Measurements from ENCODE around the gene ELK1. TPM values are rescaled to one million over a fixed set of nuclear protein-coding genes. Genes with fewer than 3 reads are reported as not detected.

Gene ELK1
- total and polyA plus RNA-seq, 2 donors from 2014 or later = 10.5 to 26.9 TPM

- Histone ChIP-seq H3K27me3 (ENCODE audit: control insufficient read depth, insufficient read depth, low read length) (no peaks in the 10 kb centered on the region), H3K9ac (ENCODE audit: low read length in 3 of 3) (no peak overlapping the region), H3K27ac (ENCODE audit: low read depth in 2 of 2, low read length in 2 of 2) (no peak overlapping the region), H3K4me3 (ENCODE audit: low read length in 3 of 3) (no peak overlapping the region), H3K36me3 (ENCODE audit: control insufficient read depth in 2 of 3, insufficient read depth in 3 of 3, low read length in 3 of 3) (no peaks in the 10 kb centered on the region), H3K4me1 (ENCODE audit: control insufficient read depth in 2 of 3, insufficient read depth in 2 of 3, low read depth in 1 of 3, low read length in 3 of 3) (no peaks in the 10 kb centered on the region), H3K9me3 (ENCODE audit: control insufficient read depth in 2 of 3, insufficient read depth in 1 of 3, low read length in 3 of 3) (no peaks in the 10 kb centered on the region)
- DNase-seq (no peak), FAIRE-seq (no peak)
- TF ChIP-seq, protein P1, sequence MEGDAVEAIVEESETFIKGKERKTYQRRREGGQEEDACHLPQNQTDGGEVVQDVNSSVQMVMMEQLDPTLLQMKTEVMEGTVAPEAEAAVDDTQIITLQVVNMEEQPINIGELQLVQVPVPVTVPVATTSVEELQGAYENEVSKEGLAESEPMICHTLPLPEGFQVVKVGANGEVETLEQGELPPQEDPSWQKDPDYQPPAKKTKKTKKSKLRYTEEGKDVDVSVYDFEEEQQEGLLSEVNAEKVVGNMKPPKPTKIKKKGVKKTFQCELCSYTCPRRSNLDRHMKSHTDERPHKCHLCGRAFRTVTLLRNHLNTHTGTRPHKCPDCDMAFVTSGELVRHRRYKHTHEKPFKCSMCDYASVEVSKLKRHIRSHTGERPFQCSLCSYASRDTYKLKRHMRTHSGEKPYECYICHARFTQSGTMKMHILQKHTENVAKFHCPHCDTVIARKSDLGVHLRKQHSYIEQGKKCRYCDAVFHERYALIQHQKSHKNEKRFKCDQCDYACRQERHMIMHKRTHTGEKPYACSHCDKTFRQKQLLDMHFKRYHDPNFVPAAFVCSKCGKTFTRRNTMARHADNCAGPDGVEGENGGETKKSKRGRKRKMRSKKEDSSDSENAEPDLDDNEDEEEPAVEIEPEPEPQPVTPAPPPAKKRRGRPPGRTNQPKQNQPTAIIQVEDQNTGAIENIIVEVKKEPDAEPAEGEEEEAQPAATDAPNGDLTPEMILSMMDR (IDR thresholded peaks at IDR 0.05; ENCODE audit: borderline replicate concordance, extremely low read depth, insufficient read depth) = no peak
- intact Hi-C loops (cut with DNase I) = no loop called here
Measured at GRCh38 chrX:47587906-47588735, 62.2 kb downstream of the ELK1 start.

GRCh38 chrX:47587091-47587891, 63.1 kb downstream of the ELK1 start:
- no peaks in the 10 kb centered on the region for H3K36me3 ChIP-seq (ENCODE audit: control insufficient read depth in 2 of 3, insufficient read depth in 3 of 3, low read length in 3 of 3)
- H3K27me3 ChIP-seq (ENCODE audit: control insufficient read depth, insufficient read depth, low read length) = no peaks in the 10 kb centered on the region
- FAIRE-seq = no peak
- intact Hi-C loops (cut with DNase I) = no loop called here
- H3K4me3 ChIP-seq (ENCODE audit: low read length in 3 of 3) = no peak overlapping the region
- no peaks in the 10 kb centered on the region for H3K4me1 ChIP-seq (ENCODE audit: control insufficient read depth in 2 of 3, insufficient read depth in 2 of 3, low read depth in 1 of 3, low read length in 3 of 3)
- H3K9me3 ChIP-seq (ENCODE audit: control insufficient read depth in 2 of 3, insufficient read depth in 1 of 3, low read length in 3 of 3) = no peaks in the 10 kb centered on the region
- DNase-seq = no peak
- no peak overlapping the region for H3K9ac ChIP-seq (ENCODE audit: low read length in 3 of 3)
- TF ChIP-seq, protein P1 (IDR thresholded peaks at IDR 0.05; ENCODE audit: borderline replicate concordance, extremely low read depth, insufficient read depth) = no peak
- no peak overlapping the region for H3K27ac ChIP-seq (ENCODE audit: low read depth in 2 of 2, low read length in 2 of 2)

DNA sequence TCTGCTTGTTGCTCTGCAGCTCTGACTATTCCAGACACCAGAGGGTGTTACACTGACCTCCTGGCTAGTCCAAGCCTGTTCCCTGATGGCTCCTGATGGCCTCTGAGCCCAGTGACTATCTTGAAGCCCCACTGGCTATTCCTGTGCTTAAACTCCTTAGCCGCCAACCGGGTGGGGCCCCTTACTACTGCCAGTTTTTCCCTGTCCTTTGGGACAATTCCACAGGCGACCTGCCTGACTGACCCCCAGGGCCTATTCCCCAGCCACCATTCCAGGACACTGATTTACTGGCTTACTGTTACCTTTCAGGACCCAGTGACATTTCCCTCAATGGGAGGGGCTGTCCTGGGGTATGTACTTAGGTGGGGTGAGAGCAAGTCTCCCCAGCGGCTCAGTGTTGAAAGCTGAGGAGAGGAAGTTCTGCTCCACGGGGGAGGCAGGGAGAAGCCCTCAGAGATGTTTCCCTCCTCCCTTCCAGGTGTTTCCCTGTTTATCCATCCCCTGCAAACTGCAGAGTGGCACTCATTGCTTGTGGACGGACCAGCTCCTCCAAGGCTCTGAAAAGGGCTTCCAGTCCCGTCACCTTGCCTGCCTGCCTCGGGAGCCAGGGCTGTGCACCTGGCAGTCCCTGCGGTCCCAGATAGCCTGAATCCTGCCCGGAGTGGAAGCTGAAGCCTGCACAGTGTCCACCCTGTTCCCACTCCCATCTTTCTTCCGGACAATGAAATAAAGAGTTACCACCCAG, 64.1 kb downstream of the ELK1 start:
- H3K4me1 ChIP-seq (ENCODE audit: control insufficient read depth in 2 of 3, insufficient read depth in 2 of 3, low read depth in 1 of 3, low read length in 3 of 3) = peaks cover 0 to 4% (median 0%) of the 10 kb centered on the region in 3 donors
- FAIRE-seq (no peak), DNase-seq (no peak)
- H3K9me3 ChIP-seq (ENCODE audit: control insufficient read depth in 2 of 3, insufficient read depth in 1 of 3, low read length in 3 of 3) = no peaks in the 10 kb centered on the region
- TF ChIP-seq, protein P1 (IDR thresholded peaks at IDR 0.05; ENCODE audit: borderline replicate concordance, extremely low read depth, insufficient read depth) = no peak
- no peaks in the 10 kb centered on the region for H3K36me3 ChIP-seq (ENCODE audit: control insufficient read depth in 2 of 3, insufficient read depth in 3 of 3, low read length in 3 of 3)
- no peaks in the 10 kb centered on the region for H3K27me3 ChIP-seq (ENCODE audit: control insufficient read depth, insufficient read depth, low read length)
- intact Hi-C loops (cut with DNase I) = no loop called here
- no peak overlapping the region for H3K27ac ChIP-seq (ENCODE audit: low read depth in 2 of 2, low read length in 2 of 2)
- no peak overlapping the region for H3K4me3 ChIP-seq (ENCODE audit: low read length in 3 of 3)
- H3K9ac ChIP-seq (ENCODE audit: low read length in 3 of 3) = no peak overlapping the region

Small RNA genes within 50 kb of the gene (microRNA-seq; reads per million reads assigned to microRNA genes)
- gene MIR4769 = 1.0 reads per million

Other genes with a start within 250 kb of the ELK1 start
- 12.7 TPM for gene ZNF41, start 167.3 kb downstream of the ELK1 start, total RNA-seq
- 2.5 TPM for gene ZNF41, start 167.3 kb downstream of the ELK1 start, polyA plus RNA-seq (ENCODE audit: insufficient read depth, low read depth, low replicate concordance)
- gene ARAF, start 89.4 kb downstream of the ELK1 start, total RNA-seq = 79.4 TPM
- 105 TPM for gene ARAF, start 89.4 kb downstream of the ELK1 start, polyA plus RNA-seq (ENCODE audit: insufficient read depth, low read depth, low replicate concordance)
- 551 TPM for gene TIMP1, start 68.1 kb downstream of the ELK1 start, total RNA-seq
- gene TIMP1, start 68.1 kb downstream of the ELK1 start, polyA plus RNA-seq (ENCODE audit: insufficient read depth, low read depth, low replicate concordance) = 382 TPM
- gene SYN1, start 30.7 kb downstream of the ELK1 start, total RNA-seq = 0.85 TPM
- gene SYN1, start 30.7 kb downstream of the ELK1 start, polyA plus RNA-seq (ENCODE audit: insufficient read depth, low read depth, low replicate concordance) = 0.88 TPM
- 8.3 TPM for gene CFP, start 20.6 kb downstream of the ELK1 start, total RNA-seq
- gene CFP, start 20.6 kb downstream of the ELK1 start, polyA plus RNA-seq (ENCODE audit: insufficient read depth, low read depth, low replicate concordance) = 2.1 TPM
- gene UXT, start 8.6 kb upstream of the ELK1 start, total RNA-seq = 88.0 TPM
- gene UXT, start 8.6 kb upstream of the ELK1 start, polyA plus RNA-seq (ENCODE audit: insufficient read depth, low read depth, low replicate concordance) = 210 TPM
- 16.1 TPM for gene ZNF81, start 186.3 kb upstream of the ELK1 start, total RNA-seq
- gene ZNF81, start 186.3 kb upstream of the ELK1 start, polyA plus RNA-seq (ENCODE audit: insufficient read depth, low read depth, low replicate concordance) = 2.5 TPM

Measured in kidney (tissue), 14 donors.